GM21737 (cell line): ENCODE results near the gene STAB2.

Experiments
- ATAC-seq: cut with Tn5 transposase; IDR thresholded peaks from one replicate; pipeline ENCODE4 v1.9.1; 2021; ENCODE audit warnings: mild to moderate bottlenecking, moderate library complexity; ENCODE audit not compliant: unreplicated experiment

The STAB2 gene

DNA sequence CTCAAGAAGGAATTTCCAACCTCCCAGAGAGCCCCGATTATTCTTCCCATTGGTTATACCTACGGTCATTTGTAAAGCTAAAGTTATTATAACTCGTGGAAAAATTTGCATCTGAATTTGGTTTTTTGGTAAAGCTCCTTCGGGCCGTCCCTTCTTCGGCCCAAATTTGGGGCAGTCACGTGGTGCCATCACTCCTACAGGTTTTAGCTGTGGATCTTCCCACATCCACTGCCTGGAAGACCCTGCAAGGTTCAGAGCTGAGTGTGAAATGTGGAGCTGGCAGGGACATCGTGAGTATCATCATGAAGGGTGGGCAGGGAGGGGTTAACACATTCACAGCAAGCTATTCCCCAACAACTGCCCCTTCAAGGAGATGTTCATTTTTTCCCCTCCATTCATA is 148.2 kb downstream of the STAB2 start:
- ATAC-seq = no peak

DNA sequence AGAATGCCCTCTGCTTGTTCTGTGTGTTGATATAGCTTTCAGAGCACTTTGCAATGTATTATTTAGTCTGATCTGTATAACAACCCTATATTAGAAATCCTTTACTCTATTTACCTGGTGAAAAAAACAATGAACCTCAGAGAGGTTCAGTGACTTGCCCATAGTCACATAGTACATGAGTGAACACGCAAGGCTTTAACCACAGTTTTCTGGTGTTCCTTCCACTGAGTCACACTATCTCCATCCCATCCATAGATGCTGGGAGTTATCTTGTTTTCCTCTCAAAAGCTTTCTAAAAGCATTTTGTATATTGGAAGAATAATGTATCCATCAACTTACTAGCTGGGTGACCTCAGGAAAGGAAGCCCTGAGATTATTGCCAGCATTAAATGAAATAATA is 149.5 kb downstream of the STAB2 start:
- no peak for ATAC-seq

DNA sequence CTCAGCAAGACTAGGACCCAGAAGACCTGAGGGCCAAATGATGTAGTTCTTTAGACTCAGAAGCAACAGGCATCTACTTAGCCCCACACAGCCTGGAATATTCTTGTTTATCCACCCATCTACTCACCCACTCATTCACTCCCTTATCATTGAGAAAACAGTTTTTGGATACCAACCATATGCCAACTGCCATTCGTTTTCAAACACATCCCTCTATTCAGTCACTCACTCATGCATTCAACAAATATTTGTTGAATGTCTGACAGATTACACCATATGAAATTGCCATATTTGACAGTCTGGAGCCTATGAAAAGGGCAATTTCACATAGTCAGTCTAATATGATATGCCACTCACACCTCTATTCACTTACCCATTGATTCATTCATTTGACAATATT is 150.8 kb downstream of the STAB2 start:
- ATAC-seq = no peak

DNA sequence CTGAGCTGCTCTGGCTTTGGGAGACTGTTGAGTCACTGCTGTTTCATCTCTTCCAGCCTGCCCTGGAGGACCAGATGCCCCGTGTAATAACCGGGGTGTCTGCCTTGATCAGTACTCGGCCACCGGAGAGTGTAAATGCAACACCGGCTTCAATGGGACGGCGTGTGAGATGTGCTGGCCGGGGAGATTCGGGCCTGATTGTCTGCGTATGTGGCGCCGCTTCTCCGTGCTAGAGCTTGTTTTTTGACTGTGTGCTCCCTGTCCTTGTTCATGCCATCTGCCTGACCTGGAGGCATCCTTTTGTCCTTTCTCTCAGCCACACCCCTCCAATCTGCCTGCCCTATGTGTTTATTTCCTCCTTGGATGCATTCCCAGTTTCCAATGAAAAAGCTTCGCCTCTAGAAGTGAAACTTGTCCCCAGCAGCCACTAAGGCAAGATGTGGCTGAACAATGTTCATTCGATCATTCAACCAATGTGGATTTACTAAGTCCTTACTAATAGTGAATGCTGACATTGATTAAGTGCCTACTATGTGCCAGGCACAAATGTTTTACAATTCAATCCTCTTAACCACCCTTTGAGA is 155.4 kb downstream of the STAB2 start:
- ATAC-seq = no peak

DNA sequence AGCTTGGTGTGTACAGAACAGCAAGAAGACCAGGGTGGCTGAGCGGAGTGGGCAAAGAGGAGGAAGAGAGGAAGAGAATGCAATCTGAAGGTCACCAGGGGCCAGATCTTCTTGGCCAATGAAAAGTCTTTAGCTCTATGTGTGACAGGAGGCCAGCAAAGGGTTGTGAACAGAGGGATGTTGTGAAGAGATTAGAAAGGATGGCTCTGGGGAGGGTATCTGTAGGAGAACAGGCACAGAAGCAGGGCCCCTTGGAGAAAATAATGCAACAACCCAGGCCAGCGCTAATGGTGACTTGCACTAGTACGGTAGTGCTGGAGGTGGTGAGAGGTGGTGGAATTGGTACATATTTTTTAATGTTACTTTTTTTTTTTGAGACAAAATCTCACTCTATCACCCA is 156.7 kb downstream of the STAB2 start:
- ATAC-seq = no peak

DNA sequence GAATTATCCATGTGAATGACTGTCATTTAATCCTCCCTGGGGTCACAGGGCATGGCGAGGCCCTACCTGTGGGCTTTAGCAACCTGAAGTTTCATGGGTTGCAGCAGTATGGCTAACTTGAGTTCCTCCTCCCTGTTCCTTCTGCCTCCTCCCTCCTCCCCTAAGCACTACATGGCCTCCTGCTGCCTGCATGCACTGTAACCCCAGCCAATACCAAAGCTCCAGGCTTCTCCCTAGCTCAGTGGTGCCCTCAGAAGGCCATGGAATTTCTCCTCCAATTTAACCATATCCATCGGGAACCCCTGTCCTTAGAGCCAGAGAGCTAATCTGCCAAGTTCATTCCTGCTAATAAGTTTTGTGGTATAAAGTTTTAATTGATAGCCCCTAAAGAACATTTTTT is 158.9 kb downstream of the STAB2 start:
- no peak for ATAC-seq

DNA sequence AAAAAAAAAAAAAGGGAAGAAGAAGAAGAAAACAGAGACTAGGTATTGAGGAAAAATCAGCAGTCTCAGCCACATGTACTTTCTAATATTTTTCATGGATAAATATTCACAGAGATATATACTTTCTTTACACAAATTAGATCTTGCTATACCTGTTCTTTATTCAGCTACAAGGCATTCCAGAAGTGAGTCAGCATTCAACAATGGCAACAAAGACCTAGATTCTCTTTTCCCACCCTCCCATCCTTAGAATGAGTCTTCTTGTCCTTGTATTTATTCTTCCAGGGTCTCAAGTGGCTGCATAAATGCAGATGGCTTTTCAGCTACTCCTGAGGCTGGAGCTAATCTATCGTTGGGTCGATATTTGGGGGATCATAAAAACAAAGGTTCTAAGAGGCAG is 160.9 kb downstream of the STAB2 start:
- no peak for ATAC-seq

DNA sequence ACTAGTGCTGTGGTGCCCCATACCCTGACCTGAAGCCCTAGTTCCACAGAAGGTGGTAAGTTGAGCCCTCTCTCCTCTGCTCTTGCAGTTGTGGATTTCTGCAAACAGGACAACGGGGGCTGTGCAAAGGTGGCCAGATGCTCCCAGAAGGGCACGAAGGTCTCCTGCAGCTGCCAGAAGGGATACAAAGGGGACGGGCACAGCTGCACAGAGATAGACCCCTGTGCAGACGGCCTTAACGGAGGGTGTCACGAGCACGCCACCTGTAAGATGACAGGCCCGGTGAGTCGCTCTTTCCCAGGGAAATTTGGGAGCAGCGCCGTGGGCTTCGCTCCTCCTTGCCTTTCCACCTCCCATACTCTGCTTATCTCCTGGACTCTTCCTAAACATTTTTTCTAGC is 161.8 kb downstream of the STAB2 start:
- ATAC-seq = no peak

DNA sequence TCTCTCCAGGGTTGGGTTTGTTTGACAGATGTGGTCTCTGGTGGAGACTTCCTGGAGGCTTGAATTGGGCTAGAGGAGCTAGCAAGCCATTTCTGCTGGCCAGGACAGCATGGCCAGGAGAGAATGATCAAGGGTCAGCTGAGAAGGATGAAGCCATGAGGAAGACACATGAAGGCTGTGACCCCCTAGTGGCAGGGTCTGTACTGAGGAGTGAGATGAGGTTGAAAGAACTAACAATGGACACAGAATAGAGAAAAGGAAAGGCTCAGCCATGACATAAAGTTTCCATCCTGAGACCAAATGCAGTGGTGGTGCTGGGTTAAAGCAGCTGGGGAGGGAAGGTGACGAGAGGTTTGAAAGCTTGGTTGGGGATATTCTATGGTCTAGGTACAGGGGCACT is 164.1 kb downstream of the STAB2 start:
- ATAC-seq = no peak

DNA sequence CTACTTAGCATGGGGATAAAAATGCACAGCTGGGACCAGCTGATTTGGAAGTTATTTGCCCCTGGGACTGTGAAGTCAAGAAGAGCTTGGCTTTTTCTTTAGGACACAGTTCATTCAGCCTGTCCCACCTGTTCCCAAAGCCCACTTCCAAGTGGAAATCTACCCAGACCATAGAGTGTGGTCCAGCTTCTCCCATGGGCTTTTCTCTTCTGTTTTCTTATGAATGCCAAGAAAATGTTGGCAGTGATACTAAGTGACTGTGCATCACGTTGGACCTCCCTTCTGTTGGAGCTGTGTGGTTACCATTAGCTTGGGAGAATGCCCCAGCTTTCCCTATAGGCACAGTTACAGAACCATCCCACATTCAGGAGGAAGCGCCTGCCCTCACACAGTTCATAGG is 164.5 kb downstream of the STAB2 start:
- ATAC-seq = no peak

DNA sequence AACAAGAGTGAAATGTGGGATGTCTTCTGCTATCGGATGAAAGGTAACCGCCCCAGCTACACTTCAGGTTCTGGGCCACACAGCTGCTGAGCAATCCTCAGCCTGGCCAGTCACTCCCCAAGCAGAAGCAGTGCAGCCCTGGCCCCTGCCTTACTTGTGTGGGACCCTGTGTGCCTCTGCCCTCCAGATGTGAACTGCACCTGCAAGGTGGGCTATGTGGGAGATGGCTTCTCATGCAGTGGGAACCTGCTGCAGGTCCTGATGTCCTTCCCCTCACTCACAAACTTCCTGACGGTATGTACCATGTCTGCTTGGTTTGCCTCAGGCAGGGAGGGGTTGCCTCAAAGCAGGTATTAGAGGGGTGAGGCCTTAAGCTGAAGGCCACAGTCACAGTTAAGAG is 168.4 kb downstream of the STAB2 start:
- ATAC-seq = no peak

DNA sequence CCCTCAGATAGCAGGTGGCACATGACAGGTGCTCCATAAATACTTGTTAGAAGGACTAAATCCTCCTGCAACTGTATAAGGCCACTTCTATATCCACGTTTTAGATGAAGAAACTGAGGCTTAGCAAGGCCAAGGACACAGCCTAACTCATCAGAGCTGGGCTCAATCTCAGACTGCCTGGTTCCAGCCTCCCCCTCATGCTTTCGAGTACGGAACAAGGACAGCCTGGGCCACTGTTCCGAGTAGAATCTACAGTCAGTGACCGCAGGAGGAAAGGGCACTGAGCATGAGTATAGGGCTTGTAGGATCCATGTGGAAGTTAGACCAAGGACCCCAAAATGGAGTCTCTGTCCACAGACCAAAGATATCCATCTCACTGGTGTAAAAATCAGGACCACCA is 169.4 kb downstream of the STAB2 start:
- no peak for ATAC-seq

DNA sequence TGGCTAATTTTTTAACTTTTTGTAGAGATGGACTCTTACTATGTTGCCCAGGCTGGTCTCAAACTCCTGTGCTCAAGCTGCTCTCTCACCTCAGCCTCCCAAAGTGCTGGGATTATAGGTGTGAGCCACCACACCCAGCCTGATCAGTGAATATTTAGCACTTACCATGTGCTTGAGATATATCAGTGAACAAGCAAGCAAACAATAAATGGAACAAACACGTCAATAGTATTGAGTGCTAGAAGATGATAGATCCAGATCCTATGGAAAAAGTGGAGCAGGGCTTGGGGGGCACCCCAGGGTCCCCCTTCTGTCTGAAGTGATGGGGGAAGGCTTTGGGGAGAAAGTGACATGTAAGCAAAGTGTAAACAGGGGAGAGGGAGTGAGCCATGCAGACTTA is 170.2 kb downstream of the STAB2 start:
- no peak for ATAC-seq

DNA sequence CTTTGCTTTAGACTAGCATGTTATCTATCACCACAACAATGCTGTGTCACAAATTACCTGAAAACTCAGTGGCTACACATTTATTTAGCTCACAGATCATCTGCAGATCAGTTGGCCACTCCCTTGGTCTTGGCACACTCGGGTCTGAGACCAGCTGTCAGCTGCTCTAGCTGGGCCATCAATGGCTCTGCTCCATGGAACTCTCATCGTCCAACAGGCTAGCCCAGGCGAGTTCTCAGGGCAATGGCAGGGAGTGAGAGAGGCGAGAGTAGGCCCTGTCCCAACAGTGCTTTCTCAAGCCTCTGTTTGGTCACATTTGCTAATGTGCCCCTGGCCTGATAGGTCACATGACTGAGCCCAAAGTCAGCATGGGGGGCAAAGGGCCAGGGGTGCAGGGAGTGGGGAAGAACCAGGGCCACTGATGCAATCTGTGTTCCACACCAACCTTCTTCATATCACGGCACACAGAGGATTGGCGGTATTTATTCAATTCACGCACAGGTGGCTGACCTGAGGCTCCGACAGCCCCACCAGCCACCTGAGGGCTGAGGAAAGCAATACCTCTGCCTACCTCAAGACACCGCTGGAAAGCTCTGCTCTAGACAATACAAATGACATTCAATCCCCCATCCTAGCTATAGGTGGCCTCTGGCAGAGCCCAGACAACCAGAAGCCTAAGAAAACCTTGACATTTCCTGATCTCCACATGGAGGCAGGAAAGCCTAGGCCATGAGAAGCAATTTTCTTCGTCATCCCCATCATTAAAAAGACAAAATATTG is 171.4 kb downstream of the STAB2 start:
- no peak for ATAC-seq

DNA sequence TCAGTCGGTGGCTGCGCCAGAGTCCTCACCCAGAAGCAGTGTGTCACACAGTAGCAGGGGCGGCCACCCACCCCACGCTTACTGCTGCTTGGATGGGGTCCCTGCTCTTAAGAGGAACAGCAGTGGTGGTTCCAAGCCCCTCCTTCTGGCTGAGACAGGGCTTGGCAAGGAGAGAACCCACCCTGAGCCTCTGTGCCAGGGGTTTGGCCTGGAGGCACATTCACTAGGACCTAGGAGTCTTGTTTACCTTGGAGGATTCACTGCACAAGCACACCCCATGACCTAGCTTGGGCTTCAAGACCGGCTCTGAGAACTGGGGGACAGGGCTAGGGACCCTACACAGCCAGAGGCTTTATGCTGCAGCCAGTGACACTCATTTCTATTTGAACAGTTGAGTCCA is 175.4 kb downstream of the STAB2 start:
- no peak for ATAC-seq

DNA sequence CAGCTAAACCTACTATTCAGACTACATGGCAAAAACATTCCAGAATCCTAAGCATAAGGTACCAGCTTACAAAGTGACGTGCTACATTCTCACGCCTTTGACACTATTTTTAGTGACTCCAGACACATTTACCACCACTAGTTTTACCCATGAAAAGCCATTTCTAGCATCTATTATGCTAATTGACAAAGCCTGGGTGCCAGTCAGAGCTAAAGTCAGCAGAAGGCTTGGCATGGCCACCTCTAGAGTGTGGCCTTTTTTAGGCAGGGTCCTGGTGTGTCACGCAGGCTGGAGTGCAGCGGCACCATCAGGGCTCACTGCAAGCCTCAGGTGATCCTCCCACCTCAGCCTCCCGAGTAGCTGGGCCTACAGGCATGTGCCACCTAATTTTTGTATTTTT is 178.2 kb downstream of the STAB2 start:
- ATAC-seq = no peak

DNA sequence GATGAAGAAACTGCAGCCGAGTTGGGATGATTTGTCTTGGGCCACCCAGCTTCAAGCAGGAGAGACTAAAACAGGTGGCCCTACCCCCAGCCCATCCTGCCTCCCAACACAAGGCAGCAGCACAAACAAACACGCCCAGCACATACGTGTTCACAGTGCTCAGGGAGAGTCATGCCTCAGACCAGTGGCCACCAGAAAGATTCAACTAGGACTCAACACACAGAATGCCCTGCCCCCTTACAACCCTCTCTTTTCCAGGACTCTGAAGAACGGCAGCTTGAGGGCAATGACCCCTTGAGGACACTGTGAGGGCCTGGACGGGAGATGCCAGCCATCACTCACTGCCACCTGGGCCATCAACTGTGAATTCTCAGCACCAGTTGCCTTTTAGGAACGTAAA is 179.0 kb downstream of the STAB2 start:
- no peak for ATAC-seq

DNA sequence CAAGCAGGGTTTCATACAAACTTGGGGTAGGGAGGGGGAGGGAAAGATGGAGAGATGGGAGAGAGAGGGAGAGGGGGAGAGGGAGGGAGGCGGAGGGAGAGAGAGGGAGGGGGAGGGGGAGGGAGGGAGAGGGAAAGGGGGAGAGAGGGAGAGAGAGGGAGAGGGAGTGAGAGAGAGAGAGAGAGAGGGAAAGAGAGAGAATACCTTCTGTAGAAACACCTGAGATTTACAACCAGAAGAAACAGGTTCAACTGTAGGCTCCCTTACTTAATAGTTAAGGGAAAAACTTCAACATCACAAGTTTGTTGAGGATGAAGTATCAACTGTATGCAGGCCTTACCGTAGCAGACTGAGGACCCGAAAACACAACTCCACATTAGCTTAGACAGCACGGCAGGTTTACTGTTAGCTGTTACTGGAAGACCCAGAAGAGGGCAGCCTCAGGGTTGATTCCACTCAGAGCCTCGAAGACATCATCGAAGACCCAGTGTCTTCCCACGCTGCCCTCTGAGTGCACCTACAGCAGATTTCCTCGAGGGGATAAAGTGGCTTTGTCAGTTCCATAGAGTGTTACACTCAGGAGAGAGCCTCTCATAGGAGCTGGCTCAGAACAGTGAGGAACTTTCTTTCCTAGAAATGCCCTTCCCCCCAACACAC is 181.5 kb downstream of the STAB2 start:
- no peak for ATAC-seq

DNA sequence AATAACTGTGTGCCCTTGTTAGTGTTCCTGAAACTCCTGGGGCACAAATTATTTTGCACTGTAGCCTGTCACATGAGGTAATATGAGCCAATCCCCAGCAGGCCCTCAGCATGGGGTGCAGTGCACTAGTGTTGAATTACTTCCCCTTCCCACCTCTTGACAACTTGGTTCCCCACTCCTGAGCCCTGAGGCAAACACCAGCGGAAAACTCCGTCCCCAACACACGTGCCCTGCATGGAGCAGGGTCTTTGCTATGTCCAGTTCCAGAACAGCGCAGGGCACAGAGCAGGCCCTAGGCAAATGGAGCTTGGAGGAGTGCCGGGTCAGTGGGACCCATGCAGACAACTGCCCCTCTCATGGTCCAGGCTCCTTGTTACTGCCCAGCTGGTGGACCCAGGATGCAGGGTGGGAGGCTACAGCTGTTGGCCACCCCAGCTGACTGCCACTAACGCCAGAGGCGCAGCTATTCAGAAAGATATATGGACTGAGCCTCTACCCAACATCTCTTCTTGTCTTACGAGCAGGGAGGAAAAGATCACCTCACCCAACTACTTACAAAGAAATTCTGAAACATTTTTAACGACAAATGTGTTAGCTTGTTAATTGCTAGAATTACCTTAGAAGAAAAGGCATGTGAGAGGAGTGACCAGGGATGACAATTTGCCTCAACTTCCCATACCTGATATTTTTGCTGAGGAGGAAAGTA is 182.3 kb downstream of the STAB2 start:
- ATAC-seq = no peak

DNA sequence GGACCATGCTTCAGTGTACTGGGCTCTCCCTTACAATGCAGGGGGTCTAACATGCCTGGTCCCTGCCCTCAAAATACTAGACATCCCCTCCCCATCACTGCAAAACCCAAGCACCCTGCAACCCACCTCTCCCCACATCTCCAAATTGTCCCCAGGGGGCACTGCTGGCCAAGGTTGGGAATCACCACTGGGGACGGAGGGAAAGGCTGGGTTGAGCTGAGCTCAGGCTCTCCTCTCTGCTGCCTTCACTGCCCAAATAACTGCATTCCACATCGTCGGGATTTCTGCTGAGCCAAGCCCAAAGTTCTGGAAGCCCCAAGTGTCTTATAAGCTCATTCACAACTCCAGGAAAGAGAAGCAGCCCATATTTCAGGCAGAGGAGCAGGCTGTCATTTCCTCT is 184.4 kb downstream of the STAB2 start:
- no peak for ATAC-seq

DNA sequence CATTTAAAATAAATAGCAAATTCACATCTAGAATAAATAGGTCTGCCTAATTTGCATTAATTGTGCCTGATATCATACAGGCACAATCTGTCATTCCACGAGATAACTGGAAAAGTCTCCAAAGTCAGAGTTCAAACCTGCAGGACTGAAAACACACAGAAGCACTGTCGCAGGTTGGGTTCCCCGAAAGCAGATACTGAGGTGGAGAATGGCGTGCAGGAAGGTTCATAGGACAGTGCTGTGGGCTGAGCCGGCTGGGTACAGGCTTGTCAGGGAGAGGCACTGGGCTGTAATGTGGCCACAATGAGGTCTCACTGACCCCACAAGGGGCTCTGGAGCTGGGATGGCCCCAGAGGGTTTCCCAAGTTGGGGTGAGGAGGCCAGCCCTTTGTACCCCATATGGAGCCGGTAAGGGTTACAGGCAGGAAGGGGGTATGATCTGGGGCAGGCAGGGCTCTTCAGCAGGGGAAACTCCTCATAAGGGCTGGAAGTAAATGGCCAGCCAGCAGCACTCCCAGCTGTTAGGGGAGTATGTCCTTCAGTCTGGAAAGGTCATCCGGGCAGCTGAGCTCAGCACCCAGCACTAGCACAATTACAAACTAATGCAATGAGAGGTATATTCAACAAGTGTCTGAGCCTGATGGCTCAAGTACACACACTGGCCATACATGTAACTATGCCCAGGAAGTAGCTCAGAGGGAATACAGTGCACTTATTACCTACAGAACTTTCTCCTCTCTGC is 185.5 kb downstream of the STAB2 start:
- ATAC-seq = no peak
